ENCODE results near the gene PPARG. TPM values are rescaled to one million over a fixed set of nuclear protein-coding genes. Genes with fewer than 3 reads are reported as not detected.

PPARG gene
- total RNA-seq, 1 experiment from 2014 or later, result 7.1 TPM

DNA sequence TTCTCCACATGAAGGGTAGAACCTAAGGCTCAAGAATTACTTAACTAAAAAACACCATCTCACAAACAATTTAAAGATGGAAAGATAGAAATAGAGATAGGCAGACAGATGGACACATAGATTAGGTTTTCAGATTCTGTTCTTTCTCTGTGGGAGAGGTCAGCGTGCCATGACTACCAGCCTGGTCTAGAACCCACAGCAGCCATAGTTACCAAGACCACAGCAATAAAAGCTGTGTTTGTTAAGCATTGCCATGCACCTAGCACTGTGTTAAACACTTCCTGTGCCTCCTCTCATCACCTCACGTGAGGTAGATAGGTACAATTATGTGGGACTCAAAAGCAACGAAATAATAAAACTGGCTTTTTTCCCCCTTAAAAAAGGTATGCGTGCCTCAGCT is 112.3 kb downstream of the PPARG start:
- BruUV-seq (replicated peaks), result no TSS peak
- POLR2A ChIA-PET, result interaction anchor here (0.7 kb wide), 1 partner anchor 47 kb away, joined by 3 read pairs; no protein-coding TSS in a partner anchor
- Mint-ChIP-seq H3K27me3 (ENCODE audit: insufficient read depth, unreplicated experiment) (no peaks in the 10 kb centered on the region), H3K4me1 (ENCODE audit: insufficient read depth, unreplicated experiment) (peaks cover 23% of the 10 kb centered on the region), H3K4me3 (ENCODE audit: unreplicated experiment) (no peak overlapping the region), H3K9me3 (ENCODE audit: unreplicated experiment) (no peaks in the 10 kb centered on the region), H3K36me3 (ENCODE audit: insufficient read depth, unreplicated experiment) (no peaks in the 10 kb centered on the region), H3K27ac (ENCODE audit: low read depth, unreplicated experiment) (no peak overlapping the region)
- intact Hi-C loops (cut with micrococcal nuclease), result no loop called here
- CTCF ChIA-PET, result interaction anchor here (0.6 to 1.2 kb wide), 4 partner anchors 10 to 1246 kb away, joined by 3 read pairs; no protein-coding TSS in a partner anchor
- DNase-seq (ENCODE audit: unreplicated experiment), result no peak
- TF ChIP-seq, protein P1, sequence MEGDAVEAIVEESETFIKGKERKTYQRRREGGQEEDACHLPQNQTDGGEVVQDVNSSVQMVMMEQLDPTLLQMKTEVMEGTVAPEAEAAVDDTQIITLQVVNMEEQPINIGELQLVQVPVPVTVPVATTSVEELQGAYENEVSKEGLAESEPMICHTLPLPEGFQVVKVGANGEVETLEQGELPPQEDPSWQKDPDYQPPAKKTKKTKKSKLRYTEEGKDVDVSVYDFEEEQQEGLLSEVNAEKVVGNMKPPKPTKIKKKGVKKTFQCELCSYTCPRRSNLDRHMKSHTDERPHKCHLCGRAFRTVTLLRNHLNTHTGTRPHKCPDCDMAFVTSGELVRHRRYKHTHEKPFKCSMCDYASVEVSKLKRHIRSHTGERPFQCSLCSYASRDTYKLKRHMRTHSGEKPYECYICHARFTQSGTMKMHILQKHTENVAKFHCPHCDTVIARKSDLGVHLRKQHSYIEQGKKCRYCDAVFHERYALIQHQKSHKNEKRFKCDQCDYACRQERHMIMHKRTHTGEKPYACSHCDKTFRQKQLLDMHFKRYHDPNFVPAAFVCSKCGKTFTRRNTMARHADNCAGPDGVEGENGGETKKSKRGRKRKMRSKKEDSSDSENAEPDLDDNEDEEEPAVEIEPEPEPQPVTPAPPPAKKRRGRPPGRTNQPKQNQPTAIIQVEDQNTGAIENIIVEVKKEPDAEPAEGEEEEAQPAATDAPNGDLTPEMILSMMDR (IDR thresholded peaks at IDR 0.05; ENCODE audit: unreplicated experiment), result no peak

DNA sequence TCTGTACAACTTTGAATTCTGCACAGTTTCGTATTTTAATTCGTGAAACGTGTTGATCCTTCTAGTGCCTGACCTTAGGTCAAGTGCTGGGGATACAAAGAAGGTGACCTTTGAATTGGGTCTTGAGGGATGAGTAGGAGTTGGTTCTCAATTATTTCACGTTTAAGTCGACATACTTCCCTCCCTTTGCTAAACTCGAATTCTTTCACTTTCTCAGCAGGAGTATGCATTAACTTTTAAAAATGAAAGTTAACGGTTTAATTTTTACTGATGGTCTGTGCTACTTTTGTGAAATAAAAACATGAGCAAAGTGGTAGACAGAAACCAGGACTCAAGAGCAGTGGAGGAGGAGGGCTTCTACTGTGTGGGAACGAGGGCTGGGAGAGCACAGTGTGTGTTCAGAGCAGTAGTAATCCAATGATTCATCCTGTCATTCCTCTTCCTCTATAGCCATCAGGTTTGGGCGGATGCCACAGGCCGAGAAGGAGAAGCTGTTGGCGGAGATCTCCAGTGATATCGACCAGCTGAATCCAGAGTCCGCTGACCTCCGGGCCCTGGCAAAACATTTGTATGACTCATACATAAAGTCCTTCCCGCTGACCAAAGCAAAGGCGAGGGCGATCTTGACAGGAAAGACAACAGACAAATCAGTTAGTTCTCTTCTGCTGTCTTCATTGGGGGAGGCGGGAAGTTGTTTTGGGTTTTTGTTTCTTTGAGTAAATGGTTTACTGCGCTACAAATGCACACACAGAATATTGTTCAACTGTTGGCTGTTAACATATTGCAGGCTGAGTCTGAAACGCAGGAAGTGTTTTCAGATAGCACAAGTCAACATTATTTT is 116.8 kb downstream of the PPARG start:
- TF ChIP-seq, protein P1 (IDR thresholded peaks at IDR 0.05; ENCODE audit: unreplicated experiment), result no peak
- DNase-seq (ENCODE audit: unreplicated experiment), result peak; percentile 95
- BruUV-seq (replicated peaks), result no TSS peak
- POLR2A ChIA-PET, result interaction anchor here (0.6 to 1.0 kb wide), 2 partner anchors 12 to 1662 kb away, joined by 3 to 4 read pairs; no protein-coding TSS in a partner anchor
- CTCF ChIA-PET, result no interaction called here
- H3K27ac Mint-ChIP-seq (ENCODE audit: low read depth, unreplicated experiment), result no peak overlapping the region
- no peaks in the 10 kb centered on the region for H3K9me3 Mint-ChIP-seq (ENCODE audit: unreplicated experiment)
- intact Hi-C loops (cut with micrococcal nuclease), result no loop called here
- peaks cover 20% of the 10 kb centered on the region for H3K4me1 Mint-ChIP-seq (ENCODE audit: insufficient read depth, unreplicated experiment)
- H3K4me3 Mint-ChIP-seq (ENCODE audit: unreplicated experiment), result peak overlapping the region; percentile 24
- H3K36me3 Mint-ChIP-seq (ENCODE audit: insufficient read depth, unreplicated experiment), result no peaks in the 10 kb centered on the region
- H3K27me3 Mint-ChIP-seq (ENCODE audit: insufficient read depth, unreplicated experiment), result no peaks in the 10 kb centered on the region

DNA sequence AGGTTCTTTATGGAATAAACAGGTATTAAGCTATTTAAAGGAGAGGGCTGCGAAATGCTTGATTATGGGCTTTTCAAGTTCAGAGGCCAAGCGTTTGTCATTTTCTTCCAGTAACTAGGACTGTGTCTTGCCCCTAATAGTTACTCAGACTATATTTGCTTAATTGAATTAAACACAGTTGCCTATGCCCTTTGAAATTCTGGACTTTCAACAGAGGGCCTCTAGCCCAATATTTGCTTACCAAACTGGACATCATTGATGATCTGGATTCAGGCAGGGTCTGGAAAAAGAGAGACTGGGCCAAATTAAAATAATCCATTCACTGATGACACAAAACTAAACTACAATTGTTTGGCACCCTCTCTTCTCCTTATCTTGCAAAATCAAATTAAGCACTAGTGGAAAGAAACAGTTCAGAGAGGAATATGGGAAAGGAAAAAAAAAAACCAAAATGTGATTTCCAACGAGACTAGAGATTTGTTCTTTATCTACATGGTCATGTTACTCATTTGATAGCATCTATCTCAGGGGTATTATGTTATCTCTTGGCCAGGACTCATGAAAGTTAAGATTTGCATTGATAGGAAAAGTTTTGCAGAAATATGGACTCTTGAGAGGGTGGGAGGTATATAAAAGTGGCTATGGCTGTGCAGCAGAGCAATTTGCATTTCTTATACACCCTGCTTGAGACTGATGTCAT is 120.3 kb downstream of the PPARG start:
- TF ChIP-seq, protein P1 (IDR thresholded peaks at IDR 0.05; ENCODE audit: unreplicated experiment), result no peak
- Mint-ChIP-seq H3K36me3 (ENCODE audit: insufficient read depth, unreplicated experiment) (no peaks in the 10 kb centered on the region), H3K27ac (ENCODE audit: low read depth, unreplicated experiment) (no peak overlapping the region), H3K9me3 (ENCODE audit: unreplicated experiment) (no peaks in the 10 kb centered on the region), H3K27me3 (ENCODE audit: insufficient read depth, unreplicated experiment) (no peaks in the 10 kb centered on the region), H3K4me1 (ENCODE audit: insufficient read depth, unreplicated experiment) (peaks cover 14% of the 10 kb centered on the region), H3K4me3 (ENCODE audit: unreplicated experiment) (no peak overlapping the region)
- intact Hi-C loops (cut with micrococcal nuclease), result no loop called here
- CTCF ChIA-PET, result no interaction called here
- POLR2A ChIA-PET, result no interaction called here
- no peak for DNase-seq (ENCODE audit: unreplicated experiment)
- BruUV-seq (replicated peaks), result no TSS peak

Data from MCF 10A (cell line).